Measurements from ENCODE around the gene CASP8.

DNA sequence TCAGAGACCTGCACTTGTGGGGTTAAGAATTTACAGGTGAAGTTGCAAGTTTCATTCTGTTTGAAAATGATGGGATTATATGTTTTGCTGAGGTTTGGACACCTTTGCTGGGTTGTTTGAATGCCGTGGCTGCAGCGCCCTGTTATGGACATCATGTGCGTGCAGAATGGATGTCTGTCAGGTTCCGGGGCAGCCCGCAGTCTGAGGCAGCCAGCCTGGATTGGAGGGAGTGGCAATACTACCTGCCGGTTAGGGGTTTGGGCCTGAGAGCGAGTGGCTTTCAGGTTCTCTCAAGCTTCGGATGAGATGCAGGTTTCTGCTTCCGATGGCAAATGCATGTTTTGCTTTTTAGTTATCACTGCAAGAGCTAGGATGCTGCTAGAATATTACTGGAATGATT, 1.1 kb downstream of the CASP8 start:
- TF ChIP-seq POLR2AphosphoS5 (IDR thresholded peaks at IDR 0.05; ENCODE audit: low read depth, low read length) = no peak
- TF ChIP-seq REST (IDR thresholded peaks at IDR 0.05; ENCODE audit: insufficient read depth in 1 of 2, low read depth in 2 of 2, low read length in 2 of 2) = no peak
- no peak for TF ChIP-seq TAF1 (IDR thresholded peaks at IDR 0.05; ENCODE audit: borderline replicate concordance, insufficient read depth, low read length)
- no peak for TF ChIP-seq SIN3A (IDR thresholded peaks at IDR 0.05; ENCODE audit: borderline replicate concordance, insufficient read depth, low read length)
